Gastrocnemius medialis (tissue), 4 donors: ENCODE results near the gene NIT1.

Experiments
- CTCF ChIP-seq, 5 experiments: fragments of 450-650 bp in 3 of 5; fragments of 200-600 bp in 2 of 5; sonication (generic) in 2 of 5; IDR thresholded peaks in 4 of 5; conservative IDR thresholded peaks in 1 of 5; 1 replicate in 4 of 5; 2 replicates in 1 of 5; pipeline ENCODE4 v1.5.1; 2016 to 2019; ENCODE audit warnings: antibody characterized with exemption in 5 of 5, mild to moderate bottlenecking in 3 of 5, moderate library complexity in 3 of 5
- POLR2A ChIP-seq, 2 donors: fragments of 450-650 bp; IDR thresholded peaks; one replicate each; pipeline ENCODE4 v1.6.1; 2017; ENCODE audit warnings: antibody characterized with exemption in 2 of 2, mild to moderate bottlenecking in 2 of 2, moderate library complexity in 2 of 2

- TF ChIP-seq CTCF (IDR thresholded peaks at IDR 0.05 in 4 of 5, conservative IDR thresholded peaks at IDR 0.05 in 1 of 5) (no peak), POLR2A (IDR thresholded peaks at IDR 0.05) (no peak)
Observed at GRCh38 chr1:161145832-161146231, 27.9 kb downstream of the NIT1 start.
